ENCODE results near the gene SELENBP1. TPM values are rescaled to one million over a fixed set of nuclear protein-coding genes. Genes with fewer than 3 reads are reported as not detected.

SELENBP1 gene
- total RNA-seq, 1 donor from 2014 or later: 5.3 TPM

GRCh38 chr1:151343587-151343986 lies 28.9 kb downstream of the SELENBP1 start:
- no peak for DNase-seq

- no peak for DNase-seq
Observed at GRCh38 chr1:151342569-151342968, 29.9 kb downstream of the SELENBP1 start.

DNA sequence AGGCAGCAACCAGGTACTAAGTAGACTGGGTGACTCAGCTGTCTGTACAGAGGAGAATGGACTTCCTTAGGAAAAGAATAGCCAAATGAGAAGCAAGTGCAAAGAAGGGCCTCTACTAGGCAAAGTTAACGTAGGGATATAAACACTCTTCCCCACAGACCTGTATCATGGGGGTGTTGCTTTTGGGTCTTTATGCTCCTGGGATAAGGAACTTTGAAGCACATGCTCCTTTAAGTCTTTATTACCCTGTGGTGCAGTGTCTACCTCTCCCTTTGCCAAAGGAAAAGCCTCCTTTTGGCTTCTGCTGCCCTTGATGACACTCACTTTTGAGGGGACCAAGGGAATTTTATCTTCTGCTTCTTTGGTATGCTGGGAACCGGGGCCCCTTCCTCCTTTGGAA lies 30.5 kb downstream of the SELENBP1 start:
- DNase-seq: peak; percentile 22

DNA sequence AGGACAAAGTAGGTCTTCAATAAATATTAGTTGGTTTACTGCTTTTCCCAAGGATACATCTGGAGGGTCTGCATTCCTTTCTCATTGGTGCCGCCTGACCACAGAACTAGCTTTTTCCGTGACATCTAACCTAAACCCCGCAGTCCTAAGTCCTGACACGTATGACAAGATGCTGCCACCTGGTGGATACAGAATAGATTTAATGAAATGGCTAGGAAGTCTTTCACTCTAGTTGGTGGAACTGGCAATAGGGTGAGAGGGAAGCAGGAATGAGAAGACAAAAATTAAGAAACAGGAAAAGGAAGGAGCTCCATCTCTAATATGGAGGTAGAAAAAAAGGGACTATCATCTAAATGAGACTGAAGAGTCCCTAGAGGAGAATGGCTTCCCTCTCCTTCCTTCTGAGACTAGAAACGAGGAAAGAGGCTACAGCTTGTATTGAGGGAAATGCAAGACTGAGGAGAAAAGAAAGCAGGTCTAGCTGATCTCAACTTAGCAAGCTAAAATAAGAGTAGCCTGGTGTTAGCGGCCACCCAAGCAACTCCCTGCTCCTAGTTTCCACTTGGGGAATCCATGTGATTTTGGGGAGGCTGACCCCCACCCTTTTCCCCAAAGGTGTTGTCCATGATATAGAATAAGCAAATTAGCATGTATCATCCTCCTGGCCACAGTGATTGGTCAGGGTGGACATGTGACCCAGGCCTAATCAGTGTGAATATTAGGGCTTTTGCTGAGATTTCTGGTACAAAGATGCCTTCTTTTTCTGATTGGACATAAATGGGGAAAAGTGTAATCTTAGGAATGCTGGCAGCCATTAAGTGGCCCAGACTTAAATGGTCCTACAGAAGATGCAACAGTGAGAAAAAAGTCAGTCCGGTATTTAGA lies 31.4 kb downstream of the SELENBP1 start:
- peak; percentile 91 for DNase-seq

DNA sequence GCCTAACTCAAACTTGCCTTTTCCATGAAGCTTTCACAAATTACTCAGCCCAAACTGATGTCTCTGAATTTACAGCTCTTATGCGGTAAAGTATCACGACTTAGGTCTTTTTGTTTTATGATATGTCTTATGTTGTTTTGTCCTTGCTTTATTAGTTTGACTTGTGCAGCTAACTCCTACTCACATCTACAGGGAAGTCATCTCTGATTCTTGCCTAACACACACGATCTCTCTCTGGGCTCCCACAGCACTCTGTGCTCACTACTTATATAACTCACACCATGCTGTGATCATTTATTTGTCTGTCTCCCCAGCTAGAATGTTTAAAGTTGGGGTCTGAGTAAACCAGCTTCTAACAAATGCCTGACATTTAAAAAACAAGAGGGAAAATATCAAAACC lies 35.9 kb downstream of the SELENBP1 start:
- DNase-seq: no peak

GRCh38 chr1:151334822-151335221 lies 37.7 kb downstream of the SELENBP1 start:
- DNase-seq: no peak

DNA sequence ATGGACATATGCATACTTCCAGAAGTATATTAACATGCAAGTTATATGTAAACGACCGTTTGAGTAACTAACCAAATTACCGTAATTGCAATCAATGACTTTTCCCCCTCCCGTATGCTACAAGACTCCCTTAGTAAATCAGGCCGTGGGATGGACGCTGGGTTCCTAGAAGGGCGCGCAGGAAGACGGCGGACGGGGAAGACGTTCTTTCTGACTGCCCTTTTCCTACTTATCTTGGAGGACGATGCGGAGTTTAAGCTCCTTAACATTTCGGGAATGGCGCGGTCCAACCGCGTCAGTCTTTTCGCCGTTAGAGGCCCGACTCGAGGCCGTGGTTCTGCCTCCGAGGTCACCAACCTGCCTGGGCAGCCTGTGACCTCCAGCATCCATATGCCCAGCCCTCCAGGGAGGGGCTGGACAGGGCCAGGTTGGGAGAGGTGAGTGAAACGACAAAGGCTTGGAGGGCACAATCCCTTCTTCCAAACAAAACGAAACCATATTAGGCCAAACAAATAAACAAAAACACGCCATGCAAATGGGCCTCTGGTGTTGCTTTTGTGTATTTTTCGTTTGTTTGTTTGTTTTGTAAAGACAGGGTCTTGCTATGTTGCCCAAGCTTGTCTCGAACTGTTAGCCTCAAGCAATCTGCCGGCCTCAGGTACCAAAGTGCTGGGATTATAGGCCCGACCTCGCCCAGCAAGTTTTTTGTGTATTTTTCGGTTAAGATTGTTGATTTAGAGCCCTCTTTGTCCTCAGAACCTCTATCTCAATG lies 44.4 kb downstream of the SELENBP1 start:
- DNase-seq: no peak

DNA sequence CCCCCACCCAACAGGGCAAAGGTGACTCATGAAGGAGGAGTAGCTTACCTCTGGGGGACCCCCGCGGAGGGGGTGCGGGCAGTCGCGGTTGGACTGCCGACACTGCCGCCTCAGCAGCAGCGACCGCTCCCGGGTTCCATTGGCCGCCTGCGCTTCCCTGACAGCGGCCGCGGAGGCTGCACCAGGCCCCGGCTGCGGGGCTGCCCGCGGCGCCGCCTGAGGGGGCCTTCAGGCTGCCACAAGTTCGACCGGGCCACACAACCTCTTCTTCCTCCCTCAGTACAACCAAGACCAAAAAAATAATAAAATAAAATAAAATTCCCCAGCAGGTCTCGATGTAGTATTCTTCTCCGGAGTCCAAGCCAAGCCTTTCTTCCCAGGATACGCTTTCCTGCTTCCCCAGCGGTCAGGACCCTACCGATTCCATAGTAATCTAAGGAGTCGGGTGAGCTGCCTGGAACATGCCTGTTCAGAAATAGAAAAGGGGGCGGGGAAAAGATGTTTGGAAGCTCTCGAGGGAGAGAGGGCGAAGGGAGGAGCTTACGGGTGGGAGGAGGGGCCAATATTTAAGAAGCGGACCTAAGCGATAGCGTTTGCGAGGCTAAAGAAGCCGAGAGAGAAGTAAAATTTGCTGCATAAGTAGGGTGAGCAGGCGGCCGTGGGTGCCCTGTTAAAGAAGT lies 45.1 kb downstream of the SELENBP1 start, which contains the start of gene PI4KB:
TSS of gene PI4KB (minus strand) at position 194 of the 680 bp plus-strand sequence. CDS start 10,935 bp downstream, outside the sequence.
- peak; percentile 99 for DNase-seq

DNA sequence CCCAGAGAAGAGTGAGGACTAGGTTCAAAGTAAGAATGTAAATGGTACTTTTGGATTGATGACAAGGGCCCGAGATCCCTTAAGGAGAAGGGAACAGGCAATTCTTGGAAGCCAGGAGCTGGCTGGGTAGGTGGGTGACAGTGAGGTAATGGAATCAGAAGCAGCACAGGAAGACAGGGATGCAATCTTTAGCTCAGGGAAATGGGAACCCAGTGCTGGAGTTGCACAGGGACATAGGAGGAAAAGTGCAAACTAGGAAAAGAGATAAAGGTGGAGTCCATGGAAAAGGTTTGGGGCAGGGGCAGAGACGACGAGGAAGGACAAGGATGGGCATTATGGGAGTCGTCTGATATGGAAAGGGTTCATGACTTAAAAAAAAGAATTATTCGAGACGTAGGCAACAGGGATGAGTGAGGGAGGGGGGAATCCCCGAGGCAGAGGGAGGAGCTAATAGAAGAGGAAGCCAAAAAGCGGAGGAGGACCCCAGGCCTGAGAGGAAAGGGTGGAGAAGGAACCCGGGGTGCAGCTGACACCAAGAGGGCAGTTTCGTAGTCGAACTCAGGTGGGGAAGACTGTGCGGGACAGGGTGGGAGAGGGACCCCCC lies 45.8 kb downstream of the SELENBP1 start:
- DNase-seq: peak; percentile 52

DNA sequence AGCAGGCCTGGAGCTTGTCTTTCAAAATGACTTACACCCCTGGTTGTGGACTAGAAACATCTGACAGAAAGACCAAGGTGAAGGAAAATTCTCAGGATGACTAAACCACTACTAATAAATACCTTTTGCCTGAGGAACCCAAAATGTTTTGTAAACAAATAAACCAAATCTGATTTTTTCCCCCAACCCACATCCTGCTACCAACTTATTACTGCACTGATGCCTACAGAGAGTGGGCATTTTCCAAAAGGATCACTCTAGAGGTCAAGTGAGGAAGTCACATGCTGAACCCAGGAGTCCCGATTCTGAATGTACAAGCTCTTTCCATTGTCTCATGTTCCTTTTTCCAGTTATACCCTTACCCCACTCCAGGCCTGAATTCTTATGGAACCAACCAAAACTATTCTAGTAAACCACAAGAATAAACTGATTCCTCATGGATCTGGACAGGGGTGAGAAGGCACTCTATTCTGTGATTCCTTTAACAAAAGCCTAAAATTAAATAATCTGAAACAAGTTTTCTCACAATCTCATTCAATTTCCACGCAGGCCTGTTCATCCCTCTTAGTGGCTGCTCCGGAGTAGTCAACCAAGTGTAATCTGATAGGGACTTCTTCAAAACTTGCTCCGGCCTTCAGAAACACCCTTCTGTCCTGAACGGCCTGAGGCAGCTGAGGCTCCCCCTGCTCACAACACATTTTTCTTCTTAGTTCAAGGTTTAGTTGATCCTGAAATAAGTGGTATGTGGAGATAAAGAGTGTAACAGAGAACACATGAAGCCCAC lies 46.7 kb downstream of the SELENBP1 start:
- no peak for DNase-seq

GRCh38 chr1:151325231-151325630 lies 47.3 kb downstream of the SELENBP1 start:
- no peak for DNase-seq

DNA sequence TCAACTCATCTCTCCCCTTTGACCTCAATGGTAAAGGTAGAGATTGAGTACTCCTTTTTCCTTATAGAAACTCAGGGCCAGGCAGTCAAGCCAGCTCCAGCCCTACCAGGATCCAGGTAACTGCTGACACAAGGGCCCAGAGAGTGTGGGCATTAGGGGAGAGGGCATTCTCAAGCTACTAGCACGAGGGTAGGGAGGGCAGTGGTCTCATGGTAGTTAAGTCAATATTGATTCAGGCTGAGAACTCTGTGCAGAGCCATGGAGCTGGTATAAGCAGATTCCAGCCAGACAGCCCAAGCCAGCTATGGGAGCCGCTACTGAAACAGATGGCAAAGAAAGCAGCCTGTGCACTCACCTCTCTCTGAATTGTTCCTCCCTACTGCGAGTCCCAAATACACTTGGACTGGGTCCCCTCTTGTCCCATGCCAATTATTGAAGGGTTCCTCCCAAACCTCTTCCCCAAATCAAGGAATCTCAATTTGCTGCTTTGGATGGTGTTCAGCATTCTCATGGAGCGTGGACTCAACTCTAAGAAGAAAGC lies 48.0 kb downstream of the SELENBP1 start:
- no peak for DNase-seq

DNA sequence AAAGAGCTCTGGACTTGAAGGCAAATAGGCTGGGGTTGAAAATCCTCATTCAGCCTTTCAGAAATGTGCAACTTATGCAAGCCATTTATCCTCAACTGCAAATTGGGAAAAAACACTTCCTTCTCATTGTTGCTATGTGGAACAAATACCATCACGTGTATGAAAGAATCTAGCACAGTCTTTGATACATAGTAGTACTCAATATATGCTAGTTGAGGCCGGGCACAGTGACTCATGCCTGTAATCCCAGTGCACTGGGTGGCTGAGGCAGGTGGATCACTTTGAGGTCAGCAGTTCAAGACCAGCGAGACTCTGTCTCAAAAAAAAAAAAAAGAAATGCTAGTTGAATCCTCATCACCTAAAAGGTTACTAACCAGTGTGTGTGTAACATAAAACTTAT lies 53.5 kb downstream of the SELENBP1 start:
- peak; percentile 55 for DNase-seq

- DNase-seq: no peak
Observed at GRCh38 chr1:151315565-151316235, 56.8 kb downstream of the SELENBP1 start.

Other genes starting within 250 kb of the SELENBP1 start
- gene SEMA6C, start 226.1 kb downstream of the SELENBP1 start, total RNA-seq: 21.3 and 33.4 TPM in 2 replicates
- 0.14 TPM in 1 of 2 replicates, not detected in the other for gene TNFAIP8L2, start 216.1 kb downstream of the SELENBP1 start, total RNA-seq
- gene LYSMD1, start 206.8 kb downstream of the SELENBP1 start, total RNA-seq: 3.3 and 5.3 TPM in 2 replicates
- 21.1 and 23.8 TPM in 2 replicates for gene SCNM1, start 206.6 kb downstream of the SELENBP1 start, total RNA-seq
- 0.56 TPM in 1 of 2 replicates, not detected in the other for gene TMOD4, start 196.7 kb downstream of the SELENBP1 start, total RNA-seq
- 46.8 and 64.3 TPM in 2 replicates for gene VPS72, start 182.5 kb downstream of the SELENBP1 start, total RNA-seq
- gene PIP5K1A, start 174.2 kb downstream of the SELENBP1 start, total RNA-seq: 44.4 and 57.6 TPM in 2 replicates
- 231 and 242 TPM in 2 replicates for gene PSMD4, start 118.0 kb downstream of the SELENBP1 start, total RNA-seq
- 12.6 and 16.6 TPM in 2 replicates for gene ZNF687, start 90.4 kb downstream of the SELENBP1 start, total RNA-seq
- gene PI4KB, start 45.3 kb downstream of the SELENBP1 start, total RNA-seq: 45.5 and 55.3 TPM in 2 replicates
- gene RFX5, start 25.5 kb downstream of the SELENBP1 start, total RNA-seq: 68.8 and 73.3 TPM in 2 replicates
- gene PSMB4, start 26.9 kb upstream of the SELENBP1 start, total RNA-seq: 322 and 414 TPM in 2 replicates
- gene POGZ, start 86.8 kb upstream of the SELENBP1 start, total RNA-seq: 20.3 and 26.2 TPM in 2 replicates
- gene CGN, start 138.7 kb upstream of the SELENBP1 start, total RNA-seq: 0.42 and 2.4 TPM in 2 replicates
- 6.0 and 8.2 TPM in 2 replicates for gene TUFT1, start 167.6 kb upstream of the SELENBP1 start, total RNA-seq
- gene SNX27, start 239.3 kb upstream of the SELENBP1 start, total RNA-seq: 15.8 and 24.3 TPM in 2 replicates